Thyroid gland (tissue), 4 donors: ENCODE results near the gene ITGA11.

Experiments
- POLR2A ChIP-seq, 2 donors: fragments of 450-650 bp; IDR thresholded peaks; one replicate each; pipeline ENCODE4 v1.6.1; 2017; ENCODE audit warnings: antibody characterized with exemption in 2 of 2, mild to moderate bottlenecking in 2 of 2, moderate library complexity in 1 of 2
- TF ChIP-seq, protein P1 (sequence below), 6 experiments: fragments of 200-600 bp in 3 of 6; fragments of 450-650 bp in 3 of 6; sonication (generic) in 3 of 6; IDR thresholded peaks; one replicate each; pipeline ENCODE4 v1.5.1; 2016 to 2019; ENCODE audit warnings: antibody characterized with exemption in 6 of 6, mild to moderate bottlenecking in 2 of 6, inconsistent platforms in 1 of 6, moderate library complexity in 1 of 6

DNA sequence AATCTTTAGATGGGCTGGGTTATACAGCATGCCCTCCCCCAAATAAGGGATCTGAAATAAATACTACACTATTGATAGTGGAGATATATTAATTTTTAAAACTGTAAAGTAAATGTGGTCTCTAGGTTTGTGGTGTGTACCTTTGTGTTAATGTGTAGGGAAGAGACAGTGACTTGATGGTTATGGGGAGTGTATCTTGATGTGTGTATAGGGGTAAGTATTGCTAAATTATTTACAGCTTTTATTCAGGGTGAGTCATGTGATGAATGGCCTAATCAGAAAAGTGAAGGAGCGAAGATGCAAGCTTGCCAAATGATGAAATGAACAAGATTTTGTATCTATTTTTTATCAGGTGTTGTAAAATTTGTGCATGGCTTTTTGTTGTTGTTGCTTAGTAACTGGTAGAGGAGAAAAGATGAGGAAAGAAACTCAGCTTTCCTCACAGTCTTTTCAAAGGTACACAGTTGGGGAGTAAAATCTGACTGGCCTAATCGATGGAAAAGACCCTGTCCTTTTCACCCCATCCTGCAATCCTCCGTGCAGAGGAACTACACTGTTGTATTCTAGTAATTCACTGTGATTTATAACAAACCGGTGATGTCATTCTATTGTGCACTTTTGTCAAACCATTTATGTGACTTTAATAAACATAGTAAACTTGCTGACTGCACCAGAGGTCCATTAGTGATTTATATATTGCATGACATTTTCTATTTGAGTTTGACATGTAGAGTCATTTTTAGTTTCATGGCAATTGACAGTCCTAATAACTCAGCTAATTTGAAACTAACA is 136.8 kb downstream of the ITGA11 start:
- TF ChIP-seq, protein P1, sequence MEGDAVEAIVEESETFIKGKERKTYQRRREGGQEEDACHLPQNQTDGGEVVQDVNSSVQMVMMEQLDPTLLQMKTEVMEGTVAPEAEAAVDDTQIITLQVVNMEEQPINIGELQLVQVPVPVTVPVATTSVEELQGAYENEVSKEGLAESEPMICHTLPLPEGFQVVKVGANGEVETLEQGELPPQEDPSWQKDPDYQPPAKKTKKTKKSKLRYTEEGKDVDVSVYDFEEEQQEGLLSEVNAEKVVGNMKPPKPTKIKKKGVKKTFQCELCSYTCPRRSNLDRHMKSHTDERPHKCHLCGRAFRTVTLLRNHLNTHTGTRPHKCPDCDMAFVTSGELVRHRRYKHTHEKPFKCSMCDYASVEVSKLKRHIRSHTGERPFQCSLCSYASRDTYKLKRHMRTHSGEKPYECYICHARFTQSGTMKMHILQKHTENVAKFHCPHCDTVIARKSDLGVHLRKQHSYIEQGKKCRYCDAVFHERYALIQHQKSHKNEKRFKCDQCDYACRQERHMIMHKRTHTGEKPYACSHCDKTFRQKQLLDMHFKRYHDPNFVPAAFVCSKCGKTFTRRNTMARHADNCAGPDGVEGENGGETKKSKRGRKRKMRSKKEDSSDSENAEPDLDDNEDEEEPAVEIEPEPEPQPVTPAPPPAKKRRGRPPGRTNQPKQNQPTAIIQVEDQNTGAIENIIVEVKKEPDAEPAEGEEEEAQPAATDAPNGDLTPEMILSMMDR (IDR thresholded peaks at IDR 0.05) = no peak
- TF ChIP-seq POLR2A (IDR thresholded peaks at IDR 0.05) = no peak
